ENCODE results near the gene SELE. TPM values are rescaled to one million over a fixed set of nuclear protein-coding genes. Genes with fewer than 3 reads are reported as not detected.
A peak's percentile ranks its signal among the peaks of the same experiment; 100 is the strongest.

The SELE gene
- total RNA-seq, 4 donors from 2014 or later: 0.06 to 15.7 (median 1.5) TPM

GRCh38 chr1:169711469-169712308 is 22.2 kb downstream of the SELE start, which contains the start of gene SELL:
SELL (minus strand) TSS chr1:169711620; CDS start chr1:169711498, 122 bp downstream.
- Histone ChIP-seq H3K27me3 (peaks cover 0 to 6% (median 0%) of the 10 kb centered on the region in 4 donors), H3K36me3 (no peaks in the 10 kb centered on the region), H3K4me3 (peak within 1 kb of the TSS; percentile 14 to 42 (median 20)), H3K27ac (replicated peaks in 1 of 4) (no peak within 1 kb of the TSS), H3K4me1 (peaks cover 0 to 3% (median 0%) of the 10 kb centered on the region in 4 donors), H3K9me3 (peaks cover 0 to 14% (median 5%) of the 10 kb centered on the region in 4 donors)
- no peak for DNase-seq (ENCODE audit: extremely low spot score)
- intact Hi-C loops (cut with DNase I): loop anchor here (5.0 to 10.0 kb wide), 2 partner anchors 109 to 157 kb away; no protein-coding TSS in a partner anchor
- WGBS: 11% methylated on average over 6 of the region's 6 CpGs
- no peak for TF ChIP-seq POLR2A (IDR thresholded peaks at IDR 0.05; ENCODE audit: low read depth)
- TF ChIP-seq CTCF (IDR thresholded peaks at IDR 0.05): peak; percentile 53 to 70 (median 58)

GRCh38 chr1:169708647-169709046 is 25.2 kb downstream of the SELE start:
- H3K36me3 ChIP-seq: no peaks in the 10 kb centered on the region
- WGBS: 70% methylated on average over 3 of the region's 3 CpGs
- H3K4me1 ChIP-seq: peaks cover 0 to 3% (median 0%) of the 10 kb centered on the region in 4 donors
- no peak overlapping the region for H3K27ac ChIP-seq (replicated peaks in 1 of 4)
- H3K4me3 ChIP-seq: no peak overlapping the region
- TF ChIP-seq POLR2AphosphoS5 (IDR thresholded peaks at IDR 0.05): no peak
- no peak for TF ChIP-seq POLR2A (IDR thresholded peaks at IDR 0.05; ENCODE audit: low read depth)
- no peak for TF ChIP-seq CTCF (IDR thresholded peaks at IDR 0.05)
- no peak for TF ChIP-seq EP300 (IDR thresholded peaks at IDR 0.05)
- intact Hi-C loops (cut with DNase I): no loop called here
- no peak for DNase-seq (ENCODE audit: extremely low spot score)
- H3K9me3 ChIP-seq: peaks cover 0 to 7% (median 4%) of the 10 kb centered on the region in 4 donors
- peaks cover 0 to 6% (median 0%) of the 10 kb centered on the region in 4 donors for H3K27me3 ChIP-seq

- 70% methylated on average over 9 of the region's 9 CpGs for WGBS
- intact Hi-C loops (cut with DNase I): no loop called here
- H3K27me3 ChIP-seq: peaks cover 0 to 6% (median 0%) of the 10 kb centered on the region in 4 donors
- H3K4me1 ChIP-seq: peaks cover 0 to 3% (median 0%) of the 10 kb centered on the region in 4 donors
- H3K27ac ChIP-seq (replicated peaks in 1 of 4): no peak overlapping the region
- no peaks in the 10 kb centered on the region for H3K36me3 ChIP-seq
- H3K9me3 ChIP-seq: peaks cover 0 to 3% (median under 1%) of the 10 kb centered on the region in 4 donors
- no peak for DNase-seq (ENCODE audit: extremely low spot score)
- no peak overlapping the region for H3K4me3 ChIP-seq
- TF ChIP-seq EP300 (IDR thresholded peaks at IDR 0.05) (no peak), POLR2AphosphoS5 (IDR thresholded peaks at IDR 0.05) (no peak), CTCF (IDR thresholded peaks at IDR 0.05) (no peak), POLR2A (IDR thresholded peaks at IDR 0.05; ENCODE audit: low read depth) (no peak)
These were observed 25.8 kb downstream of the SELE start for GRCh38 chr1:169707912-169708604.

GRCh38 chr1:169704797-169705196 is 29.1 kb downstream of the SELE start:
- no peak overlapping the region for H3K27ac ChIP-seq (replicated peaks in 1 of 4)
- H3K4me3 ChIP-seq: no peak overlapping the region
- intact Hi-C loops (cut with DNase I): no loop called here
- no peak for TF ChIP-seq POLR2AphosphoS5 (IDR thresholded peaks at IDR 0.05)
- no peak for TF ChIP-seq POLR2A (IDR thresholded peaks at IDR 0.05; ENCODE audit: low read depth)
- no peak for TF ChIP-seq CTCF (IDR thresholded peaks at IDR 0.05)
- TF ChIP-seq EP300 (IDR thresholded peaks at IDR 0.05): no peak
- peaks cover 0 to 6% (median 0%) of the 10 kb centered on the region in 4 donors for H3K27me3 ChIP-seq
- no peaks in the 10 kb centered on the region for H3K4me1 ChIP-seq
- no peaks in the 10 kb centered on the region for H3K36me3 ChIP-seq
- no peak for DNase-seq (ENCODE audit: extremely low spot score)
- 83% methylated on average over 2 of the region's 2 CpGs for WGBS
- H3K9me3 ChIP-seq: no peaks in the 10 kb centered on the region

All from esophagus muscularis mucosa (tissue), 4 donors.